ENCODE measurements around the gene NGB.

Gene NGB

GRCh38 chr14:77272261-77272660 is 1.3 kb upstream of the NGB start:
- Histone ChIP-seq H3K4me3 (replicated peaks; ENCODE audit: insufficient read depth, low read length) (no peak overlapping the region), H3K27ac (replicated peaks) (no peak overlapping the region), H3K27me3 (ENCODE audit: insufficient read depth, poor library complexity, severe bottlenecking) (peaks cover 6% of the 10 kb centered on the region)
- TF ChIP-seq GABPA (IDR thresholded peaks at IDR 0.05; ENCODE audit: low read depth) (no peak), REST (IDR thresholded peaks at IDR 0.05; ENCODE audit: insufficient replicate concordance, low read depth) (no peak), SPI1 (IDR thresholded peaks at IDR 0.05; ENCODE audit: borderline replicate concordance, low read depth) (no peak), CTCF (IDR thresholded peaks at IDR 0.05; ENCODE audit: insufficient read depth, low read length) (no peak), POLR2AphosphoS5 (IDR thresholded peaks at IDR 0.05; ENCODE audit: low read depth) (no peak)
- DNase-seq (ENCODE audit: low read depth in 1 of 2, low spot score in 1 of 2): no peak

- H3K27me3 ChIP-seq (ENCODE audit: insufficient read depth, poor library complexity, severe bottlenecking): peaks cover 6% of the 10 kb centered on the region
- H3K4me3 ChIP-seq (replicated peaks; ENCODE audit: insufficient read depth, low read length): no peak overlapping the region
- TF ChIP-seq SPI1 (IDR thresholded peaks at IDR 0.05; ENCODE audit: borderline replicate concordance, low read depth): no peak
- no peak for TF ChIP-seq REST (IDR thresholded peaks at IDR 0.05; ENCODE audit: insufficient replicate concordance, low read depth)
- no peak for TF ChIP-seq GABPA (IDR thresholded peaks at IDR 0.05; ENCODE audit: low read depth)
- TF ChIP-seq POLR2AphosphoS5 (IDR thresholded peaks at IDR 0.05; ENCODE audit: low read depth): no peak
- no peak for TF ChIP-seq CTCF (IDR thresholded peaks at IDR 0.05; ENCODE audit: insufficient read depth, low read length)
- H3K27ac ChIP-seq (replicated peaks): no peak overlapping the region
- no peak for DNase-seq (ENCODE audit: low read depth in 1 of 2, low spot score in 1 of 2)
Measured at GRCh38 chr14:77270361-77271112, 469 bp downstream of the NGB start.

- H3K27me3 ChIP-seq (ENCODE audit: insufficient read depth, poor library complexity, severe bottlenecking): peaks cover 6% of the 10 kb centered on the region
Measured at GRCh38 chr14:77268989-77269600, 1.9 kb downstream of the NGB start.

More at GRCh38 chr14:77268989-77269600, 1.9 kb downstream of the NGB start:
- Histone ChIP-seq H3K4me3 (replicated peaks; ENCODE audit: insufficient read depth, low read length) (no peak overlapping the region), H3K27ac (replicated peaks) (no peak overlapping the region)
- TF ChIP-seq SPI1 (IDR thresholded peaks at IDR 0.05; ENCODE audit: borderline replicate concordance, low read depth) (no peak), REST (IDR thresholded peaks at IDR 0.05; ENCODE audit: insufficient replicate concordance, low read depth) (no peak), GABPA (IDR thresholded peaks at IDR 0.05; ENCODE audit: low read depth) (no peak), CTCF (IDR thresholded peaks at IDR 0.05; ENCODE audit: insufficient read depth, low read length) (no peak)
- DNase-seq (ENCODE audit: low read depth in 1 of 2, low spot score in 1 of 2): no peak
